ENCODE measurements around the gene HERC5.

HERC5 gene

GRCh38 chr4:88448889-88449288 lies 8.0 kb upstream of the HERC5 start:
- no peaks in the 10 kb centered on the region for H3K27me3 ChIP-seq (ENCODE audit: insufficient read depth, low read depth, severe bottlenecking)
- TF ChIP-seq CTCF (IDR thresholded peaks at IDR 0.05; ENCODE audit: low read depth, low read length), result no peak
- no peak overlapping the region for H3K4me3 ChIP-seq (ENCODE audit: low read depth, low read length)
- no peaks in the 10 kb centered on the region for H3K9me3 ChIP-seq (ENCODE audit: severe bottlenecking)
- no peaks in the 10 kb centered on the region for H3K36me3 ChIP-seq
- no peak overlapping the region for H3K27ac ChIP-seq
- no peak for DNase-seq

- H3K36me3 ChIP-seq, result no peaks in the 10 kb centered on the region
- no peaks in the 10 kb centered on the region for H3K27me3 ChIP-seq (ENCODE audit: insufficient read depth, low read depth, severe bottlenecking)
- H3K4me3 ChIP-seq (ENCODE audit: low read depth, low read length), result no peak overlapping the region
- no peak overlapping the region for H3K27ac ChIP-seq
- no peak for TF ChIP-seq CTCF (IDR thresholded peaks at IDR 0.05; ENCODE audit: low read depth, low read length)
- no peak for DNase-seq
- no peaks in the 10 kb centered on the region for H3K9me3 ChIP-seq (ENCODE audit: severe bottlenecking)
Measured at GRCh38 chr4:88449290-88449689, 7.6 kb upstream of the HERC5 start.

GRCh38 chr4:88451205-88451604 lies 5.7 kb upstream of the HERC5 start:
- no peak for DNase-seq
- no peaks in the 10 kb centered on the region for H3K27me3 ChIP-seq (ENCODE audit: insufficient read depth, low read depth, severe bottlenecking)
- no peak overlapping the region for H3K27ac ChIP-seq
- TF ChIP-seq CTCF (IDR thresholded peaks at IDR 0.05; ENCODE audit: low read depth, low read length), result no peak
- H3K36me3 ChIP-seq, result no peaks in the 10 kb centered on the region
- H3K9me3 ChIP-seq (ENCODE audit: severe bottlenecking), result no peaks in the 10 kb centered on the region
- H3K4me3 ChIP-seq (ENCODE audit: low read depth, low read length), result no peak overlapping the region

GRCh38 chr4:88452912-88453311 lies 4.0 kb upstream of the HERC5 start:
- Histone ChIP-seq H3K4me3 (ENCODE audit: low read depth, low read length) (no peak overlapping the region), H3K9me3 (ENCODE audit: severe bottlenecking) (no peaks in the 10 kb centered on the region), H3K27me3 (ENCODE audit: insufficient read depth, low read depth, severe bottlenecking) (peaks cover 12% of the 10 kb centered on the region), H3K36me3 (no peaks in the 10 kb centered on the region), H3K27ac (no peak overlapping the region)
- no peak for TF ChIP-seq CTCF (IDR thresholded peaks at IDR 0.05; ENCODE audit: low read depth, low read length)
- no peak for DNase-seq

- peak; percentile 42 for DNase-seq
- H3K27ac ChIP-seq, result no peak overlapping the region
- peaks cover 13% of the 10 kb centered on the region for H3K27me3 ChIP-seq (ENCODE audit: insufficient read depth, low read depth, severe bottlenecking)
- TF ChIP-seq CTCF (IDR thresholded peaks at IDR 0.05; ENCODE audit: low read depth, low read length), result no peak
- H3K9me3 ChIP-seq (ENCODE audit: severe bottlenecking), result no peaks in the 10 kb centered on the region
- peak overlapping the region; percentile 65 for H3K4me3 ChIP-seq (ENCODE audit: low read depth, low read length)
- H3K36me3 ChIP-seq, result no peaks in the 10 kb centered on the region
Measured at GRCh38 chr4:88457307-88458103, 586 bp downstream of the HERC5 start.
